GM13976 (cell line): ENCODE results near the gene AMY1C.
"Not testable (repeated sequence)": the region's sequence is repeated elsewhere in the genome, so short reads cannot be mapped to it uniquely, and the experiment has no call there.

ENCODE experiments used
- DNase-seq: peaks from one replicate; pipeline ENCODE4 v3.0.0; 2012; ENCODE audit warnings: low spot score
- CTCF ChIP-seq: IDR thresholded peaks from 2 replicates; pipeline ENCODE4 v1.5.1; 2012; ENCODE audit warnings: borderline replicate concordance, mild to moderate bottlenecking; ENCODE audit not compliant: insufficient read depth; ENCODE audit errors: extremely low read depth, missing control alignments, control extremely low read depth
- in situ Hi-C: fragments of 300-500 bp; cut with MboI; formaldehyde crosslinking; loops from one replicate; pipeline ENCODE4 v1.12.0; 2022; ENCODE audit warnings: low sequenced_read_pairs, mixed read lengths, inconsistent platforms; ENCODE audit not compliant: unreplicated experiment

The AMY1C gene

GRCh38 chr1:103749598-103749997 is at the start of gene AMY1C:
Gene AMY1C (plus strand): TSS chr1:103749898. CDS start chr1:103750470, 572 bp downstream.
- DNase-seq, in situ Hi-C loops: not testable (repeated sequence)

GRCh38 chr1:103700669-103701068 is 49.0 kb upstream of the AMY1C start:
- in situ Hi-C loops, result not testable (repeated sequence)

GRCh38 chr1:103701256-103701655 is 48.4 kb upstream of the AMY1C start:
- DNase-seq, in situ Hi-C loops: not testable (repeated sequence)

More at GRCh38 chr1:103700669-103701068, 49.0 kb upstream of the AMY1C start:
- not testable (repeated sequence) for DNase-seq

GRCh38 chr1:103707670-103708069 is 42.0 kb upstream of the AMY1C start:
- DNase-seq, in situ Hi-C loops: not testable (repeated sequence)

- DNase-seq, in situ Hi-C loops: not testable (repeated sequence)
Observed at GRCh38 chr1:103710381-103710780, 39.3 kb upstream of the AMY1C start.

- in situ Hi-C loops, DNase-seq: not testable (repeated sequence)
Observed at GRCh38 chr1:103717404-103717803, 32.3 kb upstream of the AMY1C start.

- in situ Hi-C loops, DNase-seq: not testable (repeated sequence)
Observed at GRCh38 chr1:103721473-103721872, 28.2 kb upstream of the AMY1C start.

- DNase-seq, in situ Hi-C loops: not testable (repeated sequence)
Observed at GRCh38 chr1:103735334-103735733, 14.4 kb upstream of the AMY1C start.

- in situ Hi-C loops, DNase-seq: not testable (repeated sequence)
Observed at GRCh38 chr1:103738031-103738430, 11.7 kb upstream of the AMY1C start.

GRCh38 chr1:103744449-103744848 is 5.2 kb upstream of the AMY1C start:
- in situ Hi-C loops, DNase-seq: not testable (repeated sequence)

- not testable (repeated sequence) for DNase-seq
Observed at GRCh38 chr1:103745040-103745439, 4.7 kb upstream of the AMY1C start.

GRCh38 chr1:103748273-103748672 is 1.4 kb upstream of the AMY1C start:
- DNase-seq, in situ Hi-C loops: not testable (repeated sequence)

More at GRCh38 chr1:103745040-103745439, 4.7 kb upstream of the AMY1C start:
- in situ Hi-C loops, result not testable (repeated sequence)

GRCh38 chr1:103761896-103762295 is 12.2 kb downstream of the AMY1C start:
- TF ChIP-seq CTCF, result no peak
- DNase-seq, result no peak
- in situ Hi-C loops, result no loop called here

GRCh38 chr1:103779932-103780331 is 30.2 kb downstream of the AMY1C start:
- no peak for DNase-seq
- TF ChIP-seq CTCF, result no peak
- in situ Hi-C loops, result no loop called here
